Natural killer cell (primary cell): ENCODE results near the gene MAPK8IP3. TPM values are rescaled to one million over a fixed set of nuclear protein-coding genes. Genes with fewer than 3 reads are reported as not detected.

Experiments
- ATAC-seq, 3 donors: fragments of 150-1000 bp in 2 of 3; fragments of 200-7000 bp in 1 of 3; cut with Tn5 transposase; 1 replicate in 1 of 3; 2 replicates in 2 of 3; pipeline ENCODE4 v1.10.0; 2021; ENCODE audit warnings: mild to moderate bottlenecking in 2 of 3, moderate library complexity in 2 of 3
- DNase-seq, 2 donors: peaks; one replicate each; pipeline versions ENCODE4 v3.0.0 to v3.0.0-alpha.2; 2013 to 2021; ENCODE audit warnings: mixed read lengths in 1 of 2
- H3K27ac ChIP-seq: one replicate; pipeline ENCODE4 v1.5.1; 2013; ENCODE audit warnings: mild to moderate bottlenecking, low read length
- H3K27me3 ChIP-seq: one replicate; pipeline ENCODE4 v1.6.1; 2013; ENCODE audit warnings: low read length; ENCODE audit not compliant: control insufficient read depth, insufficient read depth
- H3K36me3 ChIP-seq: one replicate; pipeline ENCODE4 v1.6.1; 2013; ENCODE audit warnings: low read length; ENCODE audit not compliant: control insufficient read depth, insufficient read depth
- H3K4me1 ChIP-seq: one replicate; pipeline ENCODE4 v1.6.1; 2013; ENCODE audit warnings: low read length; ENCODE audit not compliant: control insufficient read depth, insufficient read depth
- H3K4me3 ChIP-seq: one replicate; pipeline ENCODE4 v1.5.1; 2013; ENCODE audit warnings: low read length
- H3K9me3 ChIP-seq: one replicate; pipeline ENCODE4 v1.6.1; 2013; ENCODE audit warnings: low read length; ENCODE audit not compliant: control insufficient read depth, insufficient read depth
- H3K27ac Mint-ChIP-seq, 2 donors: one replicate each; pipeline ENCODE4 v1.8.0; 2022; ENCODE audit warnings: mild to moderate bottlenecking in 2 of 2, mixed read lengths in 2 of 2, moderate library complexity in 1 of 2
- H3K27me3 Mint-ChIP-seq, 2 donors: one replicate each; pipeline ENCODE4 v1.8.0; 2022; ENCODE audit warnings: low read depth in 2 of 2, mixed read lengths in 2 of 2
- H3K36me3 Mint-ChIP-seq: one replicate; pipeline ENCODE4 v1.8.0; 2022; ENCODE audit warnings: mixed read lengths
- H3K4me1 Mint-ChIP-seq, 2 donors: one replicate each; pipeline ENCODE4 v1.8.0; 2022; ENCODE audit warnings: mixed read lengths in 2 of 2
- H3K4me3 Mint-ChIP-seq: one replicate; pipeline ENCODE4 v1.8.0; 2022; ENCODE audit warnings: mild to moderate bottlenecking, moderate library complexity, mixed read lengths
- H3K9me3 Mint-ChIP-seq, 2 donors: one replicate each; pipeline ENCODE4 v1.8.0; 2022; ENCODE audit warnings: mixed read lengths in 2 of 2
- CTCF ChIP-seq: fragments of 200-600 bp; IDR thresholded peaks from one replicate; pipeline ENCODE4 v1.8.0; 2022; ENCODE audit warnings: antibody characterized with exemption
- WGBS: methylation state at CpG from one replicate; pipeline ENCODE4 v1.1.7; 2013; ENCODE audit warnings: missing lambda C conversion rate; ENCODE audit not compliant: insufficient coverage; 5-methylcytosine and 5-hydroxymethylcytosine counted together
- intact Hi-C: fragments of 100-400 bp; cut with micrococcal nuclease; formaldehyde crosslinking; loops from one replicate; pipeline ENCODE4 v1.14.2; 2022
- total RNA-seq, 4 donors: library from RNA; stranded (reverse); fragments of 120-200 nt in 1 of 4; gene quantifications; one replicate each; pipeline versions ENCODE4 v1.2.3 to v1.2.4, GENCODE V29; 2013 to 2022

Gene MAPK8IP3, protein sequence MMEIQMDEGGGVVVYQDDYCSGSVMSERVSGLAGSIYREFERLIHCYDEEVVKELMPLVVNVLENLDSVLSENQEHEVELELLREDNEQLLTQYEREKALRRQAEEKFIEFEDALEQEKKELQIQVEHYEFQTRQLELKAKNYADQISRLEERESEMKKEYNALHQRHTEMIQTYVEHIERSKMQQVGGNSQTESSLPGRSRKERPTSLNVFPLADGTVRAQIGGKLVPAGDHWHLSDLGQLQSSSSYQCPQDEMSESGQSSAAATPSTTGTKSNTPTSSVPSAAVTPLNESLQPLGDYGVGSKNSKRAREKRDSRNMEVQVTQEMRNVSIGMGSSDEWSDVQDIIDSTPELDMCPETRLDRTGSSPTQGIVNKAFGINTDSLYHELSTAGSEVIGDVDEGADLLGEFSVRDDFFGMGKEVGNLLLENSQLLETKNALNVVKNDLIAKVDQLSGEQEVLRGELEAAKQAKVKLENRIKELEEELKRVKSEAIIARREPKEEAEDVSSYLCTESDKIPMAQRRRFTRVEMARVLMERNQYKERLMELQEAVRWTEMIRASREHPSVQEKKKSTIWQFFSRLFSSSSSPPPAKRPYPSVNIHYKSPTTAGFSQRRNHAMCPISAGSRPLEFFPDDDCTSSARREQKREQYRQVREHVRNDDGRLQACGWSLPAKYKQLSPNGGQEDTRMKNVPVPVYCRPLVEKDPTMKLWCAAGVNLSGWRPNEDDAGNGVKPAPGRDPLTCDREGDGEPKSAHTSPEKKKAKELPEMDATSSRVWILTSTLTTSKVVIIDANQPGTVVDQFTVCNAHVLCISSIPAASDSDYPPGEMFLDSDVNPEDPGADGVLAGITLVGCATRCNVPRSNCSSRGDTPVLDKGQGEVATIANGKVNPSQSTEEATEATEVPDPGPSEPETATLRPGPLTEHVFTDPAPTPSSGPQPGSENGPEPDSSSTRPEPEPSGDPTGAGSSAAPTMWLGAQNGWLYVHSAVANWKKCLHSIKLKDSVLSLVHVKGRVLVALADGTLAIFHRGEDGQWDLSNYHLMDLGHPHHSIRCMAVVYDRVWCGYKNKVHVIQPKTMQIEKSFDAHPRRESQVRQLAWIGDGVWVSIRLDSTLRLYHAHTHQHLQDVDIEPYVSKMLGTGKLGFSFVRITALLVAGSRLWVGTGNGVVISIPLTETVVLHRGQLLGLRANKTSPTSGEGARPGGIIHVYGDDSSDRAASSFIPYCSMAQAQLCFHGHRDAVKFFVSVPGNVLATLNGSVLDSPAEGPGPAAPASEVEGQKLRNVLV (N-terminal part only)
- total RNA-seq: 100 to 1,000 TPM; 272 to 291 (median 285) TPM
- 91.6 TPM for total RNA-seq (2013)

GRCh38 chr16:1705688-1706385, at the start of gene MAPK8IP3:
Gene MAPK8IP3, plus strand, starts transcription at chr16:1706195. Its CDS starts 145 bp downstream, at chr16:1706340.
- ATAC-seq (peak; percentile 81 to 95 (median 86)), DNase-seq (peak; percentile 97 to 100)
- Histone ChIP-seq H3K27ac (peak within 1 kb of the TSS; percentile 73), H3K36me3 (no peaks in the 10 kb centered on the region), H3K4me3 (peak within 1 kb of the TSS; percentile 83), H3K27me3 (no peaks in the 10 kb centered on the region), H3K4me1 (peaks cover 39% of the 10 kb centered on the region), H3K9me3 (no peaks in the 10 kb centered on the region)
- intact Hi-C loops: loop anchor here (2.0 to 10.0 kb wide), 3 partner anchors 27 to 351 kb away; partner anchors contain the start of genes CRAMP1, GNPTG, IFT140 and JPT2
- H3K36me3 Mint-ChIP-seq: no peaks in the 10 kb centered on the region
- H3K4me3 Mint-ChIP-seq: peak within 1 kb of the TSS; percentile 100
- H3K27me3 Mint-ChIP-seq: peaks cover 0 to 3% of the 10 kb centered on the region in 2 donors
- TF ChIP-seq CTCF: peak; percentile 93
- no peaks in the 10 kb centered on the region for H3K9me3 Mint-ChIP-seq
- under 1% methylated on average over 79 of the region's 79 CpGs for WGBS
- H3K4me1 Mint-ChIP-seq: peaks cover 22 to 33% of the 10 kb centered on the region in 2 donors
- H3K27ac Mint-ChIP-seq: peak within 1 kb of the TSS; percentile 98 to 99

- peaks cover 64% of the 10 kb centered on the region for H3K36me3 ChIP-seq
- H3K4me3 ChIP-seq: no peak overlapping the region
- Mint-ChIP-seq H3K4me1 (peaks cover 0 to 9% of the 10 kb centered on the region in 2 donors), H3K9me3 (no peaks in the 10 kb centered on the region), H3K36me3 (peaks cover 13% of the 10 kb centered on the region), H3K27ac (no peak overlapping the region), H3K4me3 (no peak overlapping the region), H3K27me3 (no peaks in the 10 kb centered on the region)
- no peaks in the 10 kb centered on the region for H3K9me3 ChIP-seq
- no peaks in the 10 kb centered on the region for H3K27me3 ChIP-seq
- H3K27ac ChIP-seq: no peak overlapping the region
- no peak for TF ChIP-seq CTCF
- ATAC-seq (no peak), DNase-seq (no peak)
- WGBS: 96% methylated on average over 24 of the region's 24 CpGs
- intact Hi-C loops: no loop called here
- no peaks in the 10 kb centered on the region for H3K4me1 ChIP-seq
Measured at GRCh38 chr16:1656808-1657617, 49.0 kb upstream of the MAPK8IP3 start.

DNA sequence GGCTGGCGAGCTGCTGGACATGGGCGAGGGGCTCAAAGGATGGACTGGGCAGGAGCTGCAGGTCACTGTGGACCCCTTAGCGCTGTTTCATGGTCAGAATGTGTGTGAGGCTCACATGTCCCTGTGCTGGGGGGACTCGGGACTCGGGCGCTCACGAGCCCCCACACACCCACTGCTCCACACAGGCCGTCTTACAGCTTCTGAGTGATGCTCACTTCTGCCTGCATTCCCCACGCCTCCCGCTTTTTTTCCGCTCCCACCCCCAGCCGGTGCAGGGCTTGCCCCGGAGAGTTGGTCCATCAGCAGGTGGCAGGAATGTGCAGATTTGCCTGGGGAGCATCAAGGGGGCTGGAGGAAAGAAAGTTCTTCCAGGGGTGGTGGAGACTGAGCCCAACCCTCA, 48.2 kb upstream of the MAPK8IP3 start:
- DNase-seq (no peak), ATAC-seq (no peak)
- TF ChIP-seq CTCF: no peak
- Histone ChIP-seq H3K4me1 (no peaks in the 10 kb centered on the region), H3K36me3 (peaks cover 64% of the 10 kb centered on the region), H3K4me3 (no peak overlapping the region), H3K9me3 (no peaks in the 10 kb centered on the region), H3K27ac (no peak overlapping the region), H3K27me3 (no peaks in the 10 kb centered on the region)
- Mint-ChIP-seq H3K4me1 (peaks cover 0 to 8% of the 10 kb centered on the region in 2 donors), H3K27me3 (no peaks in the 10 kb centered on the region), H3K27ac (peak overlapping the region in 1 of 2 donors; percentile 38), H3K36me3 (peaks cover 13% of the 10 kb centered on the region), H3K9me3 (no peaks in the 10 kb centered on the region), H3K4me3 (no peak overlapping the region)
- 90% methylated on average over 13 of the region's 13 CpGs for WGBS
- intact Hi-C loops: no loop called here
